SKM-1 treated with dmso at 0.1 percent for 144 hours (cell line): ENCODE results near the gene RFX8.
A peak's percentile ranks its signal among the peaks of the same experiment; 100 is the strongest.
"Not testable (repeated sequence)": the region's sequence is repeated elsewhere in the genome, so short reads cannot be mapped to it uniquely, and the experiment has no call there.

Experiments
- DNase-seq: peaks from one replicate; lab custom pipeline; 2025; ENCODE audit not compliant: unreplicated experiment; lab: John Stamatoyannopoulos, UW

RFX8 gene

GRCh38 chr2:101442667-101443061, 32.2 kb downstream of the RFX8 start:
- no peak for DNase-seq

- DNase-seq: no peak
These were observed 32.8 kb downstream of the RFX8 start for GRCh38 chr2:101442042-101442666.

- DNase-seq: no peak
These were observed 34.7 kb downstream of the RFX8 start for GRCh38 chr2:101440127-101440738.

GRCh38 chr2:101439716-101440115, 35.2 kb downstream of the RFX8 start:
- no peak for DNase-seq

GRCh38 chr2:101438555-101438954, 36.4 kb downstream of the RFX8 start:
- DNase-seq: not testable (repeated sequence)

- no peak for DNase-seq
These were observed 39.7 kb downstream of the RFX8 start for GRCh38 chr2:101435001-101435862.

GRCh38 chr2:101433465-101433864, 41.4 kb downstream of the RFX8 start:
- DNase-seq: no peak

- DNase-seq: no peak
These were observed 42.3 kb downstream of the RFX8 start for GRCh38 chr2:101432411-101433181.

GRCh38 chr2:101431486-101431885, 43.4 kb downstream of the RFX8 start:
- DNase-seq: no peak

- DNase-seq: no peak
These were observed 44.8 kb downstream of the RFX8 start for GRCh38 chr2:101430156-101430555.

GRCh38 chr2:101429453-101429852, 45.5 kb downstream of the RFX8 start:
- DNase-seq: no peak

- no peak for DNase-seq
These were observed 46.3 kb downstream of the RFX8 start for GRCh38 chr2:101428422-101429176.

GRCh38 chr2:101427743-101428142, 47.2 kb downstream of the RFX8 start:
- DNase-seq: no peak

- DNase-seq: no peak
These were observed 47.7 kb downstream of the RFX8 start for GRCh38 chr2:101427240-101427639.

GRCh38 chr2:101426822-101427221, 48.1 kb downstream of the RFX8 start:
- no peak for DNase-seq

GRCh38 chr2:101420623-101421022, 54.3 kb downstream of the RFX8 start:
- no peak for DNase-seq

- peak; percentile 37 for DNase-seq
These were observed 55.7 kb downstream of the RFX8 start for GRCh38 chr2:101419096-101419663.

GRCh38 chr2:101418460-101419095, 56.3 kb downstream of the RFX8 start:
- no peak for DNase-seq

- DNase-seq: no peak
These were observed 58.3 kb downstream of the RFX8 start for GRCh38 chr2:101416609-101417008.

- no peak for DNase-seq
These were observed 59.0 kb downstream of the RFX8 start for GRCh38 chr2:101415884-101416283.
